ENCODE measurements around the gene IGSF21.

Gene IGSF21

DNA sequence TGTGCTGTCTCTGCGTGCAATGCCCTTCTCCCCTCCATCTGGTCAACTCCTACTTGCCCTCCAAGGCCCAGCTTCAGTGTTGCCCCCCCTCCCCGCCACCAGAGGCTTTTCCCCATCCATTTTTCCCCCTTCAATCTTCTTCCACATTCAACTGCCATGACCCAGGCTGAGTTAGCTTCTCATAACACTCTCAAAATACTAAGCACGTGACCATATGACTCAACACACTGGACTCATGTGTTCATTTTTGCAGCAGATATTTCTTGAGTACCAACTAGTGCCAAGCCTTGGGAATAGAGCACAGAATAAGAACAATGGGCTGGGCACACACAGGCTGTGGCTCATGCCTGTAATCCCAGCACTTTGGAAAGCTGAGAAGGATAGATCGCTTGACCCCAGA lies 132.1 kb downstream of the IGSF21 start:
- peaks cover 77% of the 10 kb centered on the region for H3K27me3 ChIP-seq (replicated peaks; ENCODE audit: insufficient read depth, low read length)
- no peak overlapping the region for H3K4me2 ChIP-seq (ENCODE audit: low read depth, low read length)
- H3K9ac ChIP-seq (ENCODE audit: low read length): no peak overlapping the region
- no peaks in the 10 kb centered on the region for H3K9me2 ChIP-seq (replicated peaks; ENCODE audit: insufficient read depth, low read length)
- H3K4me3 ChIP-seq (ENCODE audit: low read length): no peak overlapping the region
- H3K9me3 ChIP-seq (replicated peaks; ENCODE audit: insufficient read depth, low read length): no peaks in the 10 kb centered on the region
- no peak overlapping the region for H3K27ac ChIP-seq (ENCODE audit: low read length)
- no peaks in the 10 kb centered on the region for H4K20me1 ChIP-seq (ENCODE audit: insufficient read depth, low read length)
- no peaks in the 10 kb centered on the region for H3F3A ChIP-seq (ENCODE audit: insufficient read depth, low read length)
- TF ChIP-seq EZH2 (optimal IDR thresholded peaks at IDR 0.05; ENCODE audit: low read depth, low read length) (no peak), EZH2phosphoT487 (IDR thresholded peaks at IDR 0.05; ENCODE audit: low read length) (no peak)
- TF ChIP-seq, protein P1, sequence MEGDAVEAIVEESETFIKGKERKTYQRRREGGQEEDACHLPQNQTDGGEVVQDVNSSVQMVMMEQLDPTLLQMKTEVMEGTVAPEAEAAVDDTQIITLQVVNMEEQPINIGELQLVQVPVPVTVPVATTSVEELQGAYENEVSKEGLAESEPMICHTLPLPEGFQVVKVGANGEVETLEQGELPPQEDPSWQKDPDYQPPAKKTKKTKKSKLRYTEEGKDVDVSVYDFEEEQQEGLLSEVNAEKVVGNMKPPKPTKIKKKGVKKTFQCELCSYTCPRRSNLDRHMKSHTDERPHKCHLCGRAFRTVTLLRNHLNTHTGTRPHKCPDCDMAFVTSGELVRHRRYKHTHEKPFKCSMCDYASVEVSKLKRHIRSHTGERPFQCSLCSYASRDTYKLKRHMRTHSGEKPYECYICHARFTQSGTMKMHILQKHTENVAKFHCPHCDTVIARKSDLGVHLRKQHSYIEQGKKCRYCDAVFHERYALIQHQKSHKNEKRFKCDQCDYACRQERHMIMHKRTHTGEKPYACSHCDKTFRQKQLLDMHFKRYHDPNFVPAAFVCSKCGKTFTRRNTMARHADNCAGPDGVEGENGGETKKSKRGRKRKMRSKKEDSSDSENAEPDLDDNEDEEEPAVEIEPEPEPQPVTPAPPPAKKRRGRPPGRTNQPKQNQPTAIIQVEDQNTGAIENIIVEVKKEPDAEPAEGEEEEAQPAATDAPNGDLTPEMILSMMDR (IDR thresholded peaks at IDR 0.05; ENCODE audit: low read length): no peak
- H3K79me2 ChIP-seq (ENCODE audit: low read length): no peaks in the 10 kb centered on the region
- H2AFZ ChIP-seq (ENCODE audit: low read length): no peak overlapping the region
- no peaks in the 10 kb centered on the region for H3K36me3 ChIP-seq (replicated peaks; ENCODE audit: insufficient read depth, low read length)
- no peak for DNase-seq
- no peaks in the 10 kb centered on the region for H3K4me1 ChIP-seq (ENCODE audit: low read length)

DNA sequence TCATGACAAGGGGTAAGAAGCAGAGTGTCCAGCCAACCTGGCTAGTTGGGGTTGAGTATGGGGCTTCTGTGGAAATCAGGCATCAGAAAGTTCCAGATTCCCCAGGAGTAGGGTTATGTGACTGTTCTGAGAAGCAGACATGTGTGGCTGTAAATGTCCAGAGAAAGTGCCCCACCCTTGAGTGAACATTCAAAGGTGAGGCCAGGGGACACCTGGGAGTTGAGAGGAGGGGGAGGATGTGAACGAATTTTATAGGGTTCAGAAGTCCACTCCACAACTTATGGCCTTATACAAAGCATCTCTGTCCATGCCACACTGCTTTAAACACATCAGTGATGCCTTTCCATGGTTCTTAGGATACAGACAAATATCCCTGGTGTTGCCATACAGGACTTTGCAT lies 133.3 kb downstream of the IGSF21 start:
- Histone ChIP-seq H2AFZ (ENCODE audit: low read length) (no peak overlapping the region), H3F3A (ENCODE audit: insufficient read depth, low read length) (no peaks in the 10 kb centered on the region), H3K4me3 (ENCODE audit: low read length) (no peak overlapping the region), H3K9me3 (replicated peaks; ENCODE audit: insufficient read depth, low read length) (no peaks in the 10 kb centered on the region), H4K20me1 (ENCODE audit: insufficient read depth, low read length) (no peaks in the 10 kb centered on the region), H3K27ac (ENCODE audit: low read length) (no peak overlapping the region), H3K27me3 (replicated peaks; ENCODE audit: insufficient read depth, low read length) (peaks cover 81% of the 10 kb centered on the region), H3K36me3 (replicated peaks; ENCODE audit: insufficient read depth, low read length) (no peaks in the 10 kb centered on the region), H3K79me2 (ENCODE audit: low read length) (no peaks in the 10 kb centered on the region), H3K4me2 (ENCODE audit: low read depth, low read length) (no peak overlapping the region), H3K9ac (ENCODE audit: low read length) (no peak overlapping the region), H3K4me1 (ENCODE audit: low read length) (no peaks in the 10 kb centered on the region), H3K9me2 (replicated peaks; ENCODE audit: insufficient read depth, low read length) (no peaks in the 10 kb centered on the region)
- TF ChIP-seq, protein P1 (IDR thresholded peaks at IDR 0.05; ENCODE audit: low read length): no peak
- TF ChIP-seq EZH2 (optimal IDR thresholded peaks at IDR 0.05; ENCODE audit: low read depth, low read length) (no peak), EZH2phosphoT487 (IDR thresholded peaks at IDR 0.05; ENCODE audit: low read length) (no peak)
- DNase-seq: no peak

DNA sequence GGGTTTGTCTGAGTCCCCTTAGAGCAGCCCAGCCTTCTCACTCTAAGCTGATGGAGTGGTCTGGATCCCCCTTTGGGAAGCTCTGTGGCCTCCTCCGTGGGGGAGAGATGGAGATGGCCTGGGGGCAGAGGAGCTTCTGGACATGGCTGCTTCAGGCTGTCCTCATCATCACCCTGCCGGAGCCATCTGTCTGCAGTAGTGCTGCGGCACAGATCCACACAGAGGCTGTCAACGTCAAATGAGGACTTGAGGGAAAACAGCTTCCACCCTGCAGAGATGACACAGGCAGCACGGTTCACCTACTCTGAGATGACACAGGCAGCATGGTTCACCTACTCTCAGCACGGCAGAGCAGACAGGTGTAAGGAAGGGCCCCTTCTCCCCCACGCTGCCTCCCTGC lies 134.3 kb downstream of the IGSF21 start:
- no peaks in the 10 kb centered on the region for H3K79me2 ChIP-seq (ENCODE audit: low read length)
- H3F3A ChIP-seq (ENCODE audit: insufficient read depth, low read length): no peaks in the 10 kb centered on the region
- H3K4me1 ChIP-seq (ENCODE audit: low read length): no peaks in the 10 kb centered on the region
- H3K9ac ChIP-seq (ENCODE audit: low read length): no peak overlapping the region
- no peaks in the 10 kb centered on the region for H3K9me3 ChIP-seq (replicated peaks; ENCODE audit: insufficient read depth, low read length)
- H3K36me3 ChIP-seq (replicated peaks; ENCODE audit: insufficient read depth, low read length): no peaks in the 10 kb centered on the region
- no peak overlapping the region for H3K4me2 ChIP-seq (ENCODE audit: low read depth, low read length)
- peaks cover 78% of the 10 kb centered on the region for H3K27me3 ChIP-seq (replicated peaks; ENCODE audit: insufficient read depth, low read length)
- DNase-seq: no peak
- H4K20me1 ChIP-seq (ENCODE audit: insufficient read depth, low read length): no peaks in the 10 kb centered on the region
- no peak overlapping the region for H3K27ac ChIP-seq (ENCODE audit: low read length)
- H3K9me2 ChIP-seq (replicated peaks; ENCODE audit: insufficient read depth, low read length): no peaks in the 10 kb centered on the region
- TF ChIP-seq, protein P1 (IDR thresholded peaks at IDR 0.05; ENCODE audit: low read length): no peak
- TF ChIP-seq EZH2phosphoT487 (IDR thresholded peaks at IDR 0.05; ENCODE audit: low read length) (no peak), EZH2 (optimal IDR thresholded peaks at IDR 0.05; ENCODE audit: low read depth, low read length) (no peak)
- no peak overlapping the region for H3K4me3 ChIP-seq (ENCODE audit: low read length)
- no peak overlapping the region for H2AFZ ChIP-seq (ENCODE audit: low read length)
